Hepatocyte (in vitro differentiated cells): ENCODE data around the gene NENF.

Experiments used
- CTCF ChIP-seq: fragments of 200-600 bp; sonication (generic); IDR thresholded peaks from 2 replicates; pipeline ENCODE4 v1.5.1; 2016; ENCODE audit warnings: antibody characterized with exemption, mild to moderate bottlenecking; ENCODE audit not compliant: poor library complexity
- EZH2 ChIP-seq: fragments of 200-600 bp; sonication (generic); IDR thresholded peaks from 2 replicates; pipeline ENCODE4 v1.6.1; 2016; ENCODE audit warnings: antibody characterized with exemption, mild to moderate bottlenecking, borderline replicate concordance
- EZH2phosphoT487 ChIP-seq: fragments of 200-600 bp; sonication (generic); IDR thresholded peaks from one replicate; pipeline ENCODE4 v1.6.1; 2018; ENCODE audit warnings: antibody characterized with exemption, mild to moderate bottlenecking, low read depth, moderate library complexity; ENCODE audit not compliant: unreplicated experiment, severe bottlenecking

- TF ChIP-seq CTCF = no peak
- TF ChIP-seq EZH2phosphoT487 = no peak
- no peak for TF ChIP-seq EZH2
Observed at GRCh38 chr1:212410231-212410820, 22.4 kb upstream of the NENF start.
